SK-N-MC (cell line): ENCODE measurements around the gene ENTPD3.

Source experiments
- EZH2 ChIP-seq: fragments of 200-600 bp; sonication (generic); IDR thresholded peaks from one replicate; pipeline ENCODE4 v1.6.1; 2017; ENCODE audit warnings: antibody characterized with exemption
- POLR2AphosphoS5 ChIP-seq: IDR thresholded peaks from 2 replicates; pipeline ENCODE4 v1.6.1; 2012; ENCODE audit warnings: mild to moderate bottlenecking, low read depth, low read length, borderline replicate concordance

DNA sequence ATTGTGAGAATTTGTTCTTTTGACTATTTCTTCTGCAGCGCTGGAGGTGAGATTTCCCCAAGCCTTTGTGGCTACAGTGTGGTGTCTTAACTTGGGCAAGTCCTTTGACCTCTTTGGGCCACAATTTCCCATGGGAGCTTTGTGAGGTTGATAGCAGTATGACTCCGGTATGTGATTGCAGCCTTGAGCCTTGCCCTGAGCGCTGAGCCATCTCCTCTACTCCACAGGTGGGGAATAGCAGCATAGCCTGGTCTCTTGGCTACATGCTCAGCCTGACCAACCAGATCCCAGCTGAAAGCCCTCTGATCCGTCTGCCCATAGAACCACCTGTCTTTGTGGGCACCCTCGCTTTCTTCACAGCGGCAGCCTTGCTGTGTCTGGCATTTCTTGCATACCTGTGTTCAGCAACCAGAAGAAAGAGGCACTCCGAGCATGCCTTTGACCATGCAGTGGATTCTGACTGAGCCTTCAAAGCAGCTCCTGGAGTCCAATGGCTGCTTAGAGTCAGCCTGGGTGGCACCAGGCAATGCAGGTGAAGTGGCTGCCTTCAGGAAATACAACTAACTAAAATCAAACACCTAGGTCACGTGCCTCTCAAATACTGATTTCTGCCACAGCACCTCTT is 40.2 kb downstream of the ENTPD3 start:
- TF ChIP-seq EZH2 (no peak), POLR2AphosphoS5 (no peak)
